Stimulated activated CD4-positive, alpha-beta T cell treated with anti-CD3 and anti-CD28 coated beads, Interleukin-4, amount 100 ng/mL, for 4 hours (primary cell): ENCODE measurements around the gene DLGAP1.

Experiments
- DNase-seq, 2 experiments: peaks; one replicate each; pipeline ENCODE4 v3.0.0-alpha.2; 2020

Gene DLGAP1

DNA sequence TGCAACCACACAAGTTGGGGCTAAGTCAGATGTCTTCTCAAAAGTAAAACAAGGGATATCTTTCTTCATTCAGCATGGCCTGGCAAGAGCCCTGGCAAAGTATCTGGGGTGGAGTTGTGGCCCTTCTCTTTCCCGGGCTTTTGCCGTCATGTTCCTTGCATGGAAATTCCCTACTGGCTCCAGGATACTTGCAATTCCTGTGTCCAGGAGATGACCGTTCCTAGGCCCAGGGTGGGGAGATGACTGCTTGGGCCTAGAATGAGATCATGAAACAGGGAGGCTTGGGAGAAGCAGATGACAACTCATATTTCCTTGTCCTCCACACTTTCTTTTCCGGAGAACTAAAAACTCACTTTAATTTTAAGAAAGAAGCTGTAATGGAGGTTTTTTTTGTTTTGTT, 944.2 kb downstream of the DLGAP1 start:
- DNase-seq, result no peak

DNA sequence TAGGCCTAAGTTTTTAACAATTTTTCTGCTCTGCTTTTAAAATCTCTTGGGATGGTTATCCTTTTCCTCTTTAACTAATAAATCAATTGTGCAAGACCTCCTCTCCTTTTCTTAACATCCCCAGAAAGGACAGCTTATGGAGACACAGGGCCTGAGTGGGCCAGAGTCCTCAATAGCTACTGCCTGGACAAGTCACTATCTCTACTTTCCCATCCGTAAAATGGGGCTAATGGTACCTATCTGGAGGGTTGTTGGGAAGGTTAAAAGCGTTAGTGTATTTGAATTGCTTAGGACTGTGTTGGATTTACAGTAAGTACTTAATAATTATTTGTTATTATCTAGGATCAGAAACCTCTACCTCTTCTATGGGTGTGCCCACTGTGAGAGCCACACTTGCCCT, 945.1 kb downstream of the DLGAP1 start:
- DNase-seq, result no peak

DNA sequence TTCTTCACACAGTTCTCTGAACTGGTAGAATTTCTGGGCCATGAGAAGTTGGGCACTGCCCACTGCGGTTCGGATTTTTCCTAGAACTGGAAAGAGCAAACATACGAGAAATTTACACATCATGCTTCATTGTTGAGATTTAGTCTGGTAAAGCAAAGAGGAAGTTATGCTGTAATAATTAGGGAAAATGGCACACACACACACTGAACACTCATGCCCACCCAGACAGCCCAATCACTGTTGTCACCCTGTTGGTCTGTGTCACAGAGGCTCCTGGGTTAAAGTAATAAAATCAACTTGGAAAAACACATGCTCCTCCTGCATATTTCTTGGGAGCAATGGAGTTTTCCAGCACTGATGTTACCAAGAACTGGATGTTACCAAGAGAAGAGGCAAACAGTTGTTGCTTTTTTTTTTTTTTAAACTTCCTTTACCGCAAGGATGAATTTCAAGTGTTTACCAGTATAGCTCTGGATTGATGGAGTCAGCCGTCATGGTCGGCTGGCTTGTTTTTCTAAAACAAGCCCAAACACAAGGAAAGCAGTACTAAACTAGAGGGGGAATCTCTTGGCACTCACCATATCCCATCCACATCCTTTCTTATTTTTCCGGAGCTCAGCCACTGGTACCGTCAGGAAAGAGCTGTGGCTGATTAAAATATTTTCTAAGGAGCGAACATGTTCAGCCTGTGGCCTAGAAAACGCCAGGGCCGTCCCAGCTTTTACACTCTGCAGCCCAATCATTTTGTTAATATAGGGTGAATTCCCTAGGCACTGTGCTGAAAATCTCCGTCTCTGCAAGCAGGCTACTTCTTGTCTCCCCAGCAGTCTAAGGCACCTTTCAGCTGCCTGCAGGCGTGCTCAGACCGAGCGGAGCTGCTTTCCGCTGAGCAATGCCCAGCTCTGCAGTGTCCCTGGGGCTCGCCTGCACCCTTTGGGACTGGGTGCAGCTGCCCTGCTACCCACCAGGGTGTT, 946.2 kb downstream of the DLGAP1 start:
- no peak for DNase-seq

DNA sequence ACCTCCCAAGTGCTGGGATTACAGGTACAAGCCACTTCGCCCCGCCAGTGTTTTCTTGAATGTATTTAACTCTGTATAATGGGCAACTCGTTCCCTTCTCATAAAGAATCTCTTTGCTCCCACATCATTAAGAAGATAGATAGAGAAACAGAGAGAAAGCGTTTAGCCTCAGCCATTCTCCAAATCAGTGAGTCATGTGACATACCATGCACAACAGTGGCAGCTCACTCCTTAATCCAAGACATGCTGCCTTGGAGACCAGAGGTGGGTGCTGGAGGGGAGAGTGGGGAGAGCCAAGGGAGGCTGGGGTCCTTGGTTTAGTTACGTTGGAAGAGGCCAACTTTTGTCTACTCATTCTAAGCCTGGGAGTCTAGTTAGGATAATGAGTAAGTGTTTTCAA, 950.5 kb downstream of the DLGAP1 start:
- no peak for DNase-seq

DNA sequence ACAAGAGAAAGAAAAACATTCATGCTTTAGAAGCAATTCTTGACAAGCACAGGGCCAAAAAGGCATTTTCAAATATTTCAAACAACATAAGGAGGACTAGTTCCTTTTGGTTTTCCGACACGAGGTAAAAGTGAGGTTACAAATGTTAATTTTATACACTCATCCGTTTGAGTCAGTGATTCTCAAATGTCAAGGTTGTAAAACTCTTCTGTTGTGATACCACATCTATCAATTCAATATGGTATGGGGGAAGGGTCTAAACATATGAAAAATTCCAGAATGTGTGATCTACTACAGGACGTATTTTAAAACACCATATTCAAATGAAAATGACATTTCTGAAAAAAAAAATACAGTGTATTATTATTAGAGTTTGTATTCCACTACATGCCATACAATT, 952.5 kb downstream of the DLGAP1 start:
- DNase-seq, result no peak

DNA sequence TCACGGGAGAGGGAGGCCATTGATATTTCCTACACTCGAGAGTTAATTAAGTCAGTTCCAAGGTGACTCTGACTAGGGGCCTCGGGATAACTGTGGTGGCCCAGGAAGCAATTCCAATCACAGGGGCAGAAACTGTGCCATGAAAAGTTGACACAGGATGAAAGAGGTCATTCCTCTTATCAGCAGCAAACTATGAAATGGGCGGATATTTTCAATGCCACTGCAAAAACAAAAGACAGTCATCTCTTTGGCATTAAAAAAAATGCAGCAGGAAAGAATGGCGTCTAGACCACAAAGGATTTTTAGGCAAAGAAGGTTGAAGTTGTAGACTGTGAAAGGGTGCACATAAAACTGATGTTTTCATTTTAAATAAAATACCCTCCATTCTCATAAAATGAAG, 955.1 kb downstream of the DLGAP1 start:
- no peak for DNase-seq

DNA sequence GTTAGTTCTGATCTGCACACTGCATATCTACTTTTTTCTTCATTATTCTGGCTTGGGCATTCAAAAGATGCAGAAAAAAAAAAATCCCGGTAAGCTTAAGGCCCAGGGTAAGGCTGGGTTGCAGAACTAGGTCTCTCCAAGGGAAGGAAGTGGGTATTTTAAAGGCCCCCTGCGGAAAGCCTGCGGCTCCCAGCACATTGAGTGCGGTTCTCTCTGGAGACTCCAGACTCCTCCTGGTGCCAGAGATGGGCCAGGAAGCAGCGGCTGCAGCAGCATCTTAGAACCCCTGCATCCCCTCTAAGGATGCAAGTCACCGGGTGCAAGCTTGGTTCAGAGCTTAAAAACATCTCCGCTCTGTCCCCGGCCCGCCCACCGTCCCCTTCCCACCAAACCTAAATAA, 955.6 kb downstream of the DLGAP1 start:
- DNase-seq, result no peak

DNA sequence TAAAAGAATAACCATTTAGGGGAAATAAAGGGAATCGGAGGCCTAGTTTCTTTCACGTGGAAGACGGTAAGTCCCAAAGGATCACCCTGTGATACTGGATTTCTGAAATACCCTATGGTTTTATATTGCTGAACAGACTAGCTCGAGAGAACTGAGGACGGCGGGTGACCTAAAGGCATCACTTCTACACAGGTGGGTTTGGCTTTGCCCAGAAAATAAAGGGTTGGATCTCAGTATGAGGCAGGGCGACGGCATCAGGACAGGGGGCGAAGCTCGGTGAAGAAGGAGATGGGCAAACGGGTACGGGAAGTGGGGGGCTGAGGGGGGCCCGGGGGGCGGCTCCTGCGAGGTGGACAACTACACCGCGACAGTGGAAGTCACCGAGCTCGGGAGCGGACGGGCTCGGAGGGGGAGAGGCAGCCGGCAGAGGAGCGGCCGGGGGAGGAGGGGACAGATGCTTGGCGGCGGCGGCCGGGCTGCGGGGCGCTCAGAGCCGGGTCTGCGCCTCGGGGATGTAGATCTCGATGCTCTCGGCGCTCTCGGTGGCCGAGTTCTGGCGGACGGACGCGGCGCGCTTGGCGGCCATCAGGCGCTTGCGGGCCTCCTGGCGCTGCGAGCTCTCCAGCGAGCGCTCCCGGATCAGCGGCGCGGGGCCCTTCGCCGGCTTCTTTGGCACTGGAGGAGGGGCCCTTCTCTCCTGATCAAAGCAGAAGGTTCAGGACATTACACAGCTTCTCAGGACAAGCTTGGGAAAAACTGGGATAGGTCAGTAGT, 956.2 kb downstream of the DLGAP1 start:
- peak in 1 of 2 experiments; percentile 8 for DNase-seq

DNA sequence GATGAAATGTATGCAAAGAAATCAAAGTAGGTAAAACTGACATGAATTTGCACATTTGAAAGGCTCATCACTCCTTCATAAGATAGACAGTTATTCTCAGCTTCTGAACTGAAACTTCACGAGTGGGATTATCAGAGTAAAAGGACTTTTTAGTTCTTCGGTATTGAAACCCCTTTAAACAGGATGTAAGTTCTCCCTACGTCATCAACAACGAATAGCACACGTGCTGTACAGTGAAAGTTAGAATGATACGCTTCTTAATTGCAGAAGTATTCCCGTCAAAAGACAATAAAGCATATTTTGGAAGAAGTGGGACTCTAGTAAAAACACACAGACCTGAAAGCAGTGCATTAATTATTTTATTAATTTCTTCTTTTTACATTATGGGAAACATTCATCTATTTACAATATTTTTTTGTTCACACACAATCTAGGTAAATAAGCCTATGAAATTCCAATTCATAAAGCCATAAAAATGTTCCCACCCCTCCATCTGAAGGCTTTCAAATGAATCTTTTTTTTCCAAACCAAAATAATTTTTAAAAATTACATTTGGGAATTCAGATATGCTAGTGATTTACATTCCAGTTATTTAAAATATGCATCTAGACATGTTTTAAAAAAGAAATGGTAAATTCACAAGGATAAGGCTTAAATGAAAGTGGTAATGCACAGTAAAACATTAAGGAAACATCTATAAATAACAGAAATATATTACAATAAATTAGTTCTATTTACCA, 959.2 kb downstream of the DLGAP1 start:
- no peak for DNase-seq

DNA sequence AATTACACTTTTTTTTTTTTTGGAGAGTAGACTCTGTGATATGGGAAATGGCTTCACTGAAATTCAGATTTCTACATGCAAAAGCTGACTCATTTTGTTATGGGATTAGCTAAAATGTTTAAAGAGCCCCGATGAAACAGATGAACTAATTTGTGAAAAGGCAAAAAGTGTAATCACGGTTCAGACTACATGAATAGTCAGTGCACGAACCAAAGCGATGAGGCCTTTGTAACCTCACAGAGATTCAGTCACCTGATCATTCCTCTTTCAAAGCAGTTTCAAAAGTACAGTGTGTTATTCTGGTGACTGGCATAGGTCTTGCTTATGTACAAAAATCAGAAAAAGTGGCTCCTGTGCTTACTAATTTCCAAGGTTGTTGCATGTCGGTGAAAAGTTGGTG, 960.5 kb downstream of the DLGAP1 start:
- DNase-seq, result no peak

DNA sequence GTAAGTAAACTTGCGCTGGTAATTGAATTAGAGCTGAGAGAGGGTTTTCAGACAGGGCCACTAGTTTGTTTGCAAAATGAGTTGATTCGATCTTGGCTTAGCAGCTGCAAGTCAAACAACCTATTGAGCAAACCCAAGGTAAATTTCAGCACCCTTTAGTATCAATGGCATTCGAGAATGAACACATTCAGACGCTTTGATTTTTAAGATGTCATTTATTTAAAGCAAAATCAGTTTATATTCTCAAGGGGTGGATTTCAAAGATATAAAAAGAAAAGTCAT, 960.9 kb downstream of the DLGAP1 start:
- no peak for DNase-seq

DNA sequence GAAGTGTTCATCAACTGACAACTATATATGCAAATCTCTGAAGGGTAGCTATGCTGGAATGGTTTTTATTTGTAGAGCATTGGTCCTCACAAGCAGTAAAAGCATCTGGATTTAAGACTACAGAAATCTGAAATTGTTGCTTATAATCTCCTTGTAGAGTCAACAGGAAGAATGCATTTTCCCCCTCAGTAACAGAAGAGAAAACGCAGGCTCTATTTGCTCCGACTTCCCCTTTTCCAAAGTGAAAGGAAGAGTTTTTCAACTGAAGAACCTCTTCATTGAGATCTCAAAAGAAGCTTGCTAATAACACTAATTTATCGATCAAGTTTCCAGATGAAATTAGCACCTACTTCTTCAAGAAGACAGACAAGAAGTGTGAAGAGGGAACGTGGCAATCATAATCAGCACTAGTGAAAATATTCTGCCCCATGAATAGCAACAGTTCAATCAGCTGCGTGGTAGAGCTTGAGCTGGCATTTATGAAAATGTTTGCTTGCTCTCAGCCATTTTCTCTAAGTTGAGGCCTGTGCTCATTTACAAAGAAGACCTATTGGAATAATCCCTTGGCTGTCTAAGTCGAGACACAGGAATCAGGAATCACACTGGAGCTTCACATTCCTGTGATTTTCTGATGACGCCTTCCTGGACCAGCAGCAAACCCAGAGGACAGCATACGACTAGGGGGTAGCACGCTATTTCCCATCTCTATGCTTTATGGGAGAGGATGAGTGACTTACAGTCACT, 961.4 kb downstream of the DLGAP1 start:
- no peak for DNase-seq

DNA sequence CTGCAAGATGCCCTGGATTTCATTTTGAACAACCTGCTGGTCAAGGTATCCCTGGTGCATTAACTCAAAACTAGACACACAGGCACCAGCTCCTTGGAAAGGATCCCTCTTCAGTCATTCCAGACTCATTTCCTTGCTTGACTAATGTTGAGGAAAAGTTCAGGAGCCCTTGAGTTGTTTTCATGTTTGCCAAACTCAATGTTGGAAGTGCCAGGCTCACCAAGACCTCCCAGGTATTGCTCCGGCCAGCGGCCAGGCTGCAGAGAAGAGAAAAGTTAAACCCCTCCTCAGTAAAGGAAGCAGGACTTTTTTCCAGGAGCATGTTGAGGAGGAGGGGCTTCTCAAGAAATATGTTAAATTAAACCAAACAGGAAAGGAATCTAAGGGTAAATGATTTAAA, 962.4 kb downstream of the DLGAP1 start:
- no peak for DNase-seq

DNA sequence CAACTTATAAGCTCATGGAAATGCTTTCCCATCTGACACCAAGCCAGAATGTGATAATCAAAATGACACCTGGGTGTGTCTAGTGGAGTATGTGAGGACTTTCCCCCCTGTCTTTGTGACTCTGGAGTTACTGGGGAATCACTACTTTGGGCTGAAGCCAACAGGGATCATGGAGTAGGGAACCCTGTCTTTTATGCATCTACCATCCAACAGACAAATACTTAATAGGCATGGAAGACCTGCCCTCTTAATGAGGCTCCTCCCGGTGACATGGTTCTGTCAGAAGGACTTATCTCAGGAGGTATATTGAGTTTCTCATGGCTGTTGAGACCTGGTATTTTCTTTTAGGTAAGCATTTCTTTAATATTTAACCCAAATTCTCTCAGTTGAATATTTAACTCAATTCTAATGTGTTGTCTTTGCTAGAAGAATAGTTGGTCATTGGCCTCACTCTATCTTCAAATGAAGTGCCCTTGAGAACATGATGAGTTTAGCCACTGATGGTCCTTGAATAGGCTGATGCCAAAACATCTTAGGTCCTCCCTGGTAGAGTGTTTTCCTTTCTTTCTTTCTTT, 963.0 kb downstream of the DLGAP1 start:
- no peak for DNase-seq

DNA sequence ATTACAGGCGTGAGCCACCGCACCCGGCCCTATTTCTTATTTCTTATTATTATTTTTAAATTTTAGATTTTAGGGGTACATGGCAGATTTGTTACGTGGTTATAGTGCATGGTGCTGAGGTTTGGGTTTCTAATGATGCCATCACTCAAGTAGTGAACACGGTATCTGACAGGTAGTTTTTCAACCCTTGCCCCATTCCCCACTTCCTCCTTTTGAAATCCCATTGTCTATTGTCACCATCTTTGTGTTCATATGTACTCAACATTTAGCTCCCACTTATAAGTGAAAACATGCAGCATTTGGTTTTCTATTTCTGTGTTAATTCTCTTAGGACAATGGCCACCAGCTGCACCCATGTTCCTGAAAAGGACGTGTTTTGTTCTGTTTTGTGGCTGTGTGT, 965.6 kb downstream of the DLGAP1 start:
- DNase-seq, result no peak

DNA sequence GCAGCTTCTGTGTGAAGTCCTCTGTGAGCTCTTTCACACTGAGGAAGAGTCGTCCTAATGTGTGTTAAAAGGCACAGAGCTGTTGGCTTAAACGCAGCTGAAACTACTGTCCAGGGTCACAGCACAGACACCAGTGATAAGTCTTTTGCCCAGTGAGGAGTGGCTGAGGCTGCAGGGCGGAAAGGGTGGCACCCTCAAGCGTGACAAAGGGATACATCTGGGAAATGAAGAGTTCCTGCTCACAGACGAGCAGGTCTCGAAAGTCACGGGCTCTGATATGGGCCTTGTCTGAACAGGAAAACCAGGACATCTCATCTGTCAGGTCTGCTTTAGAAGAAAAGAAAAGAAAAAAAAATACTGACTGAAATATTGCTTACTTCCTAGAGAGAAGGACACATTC, 968.6 kb downstream of the DLGAP1 start:
- DNase-seq, result no peak

DNA sequence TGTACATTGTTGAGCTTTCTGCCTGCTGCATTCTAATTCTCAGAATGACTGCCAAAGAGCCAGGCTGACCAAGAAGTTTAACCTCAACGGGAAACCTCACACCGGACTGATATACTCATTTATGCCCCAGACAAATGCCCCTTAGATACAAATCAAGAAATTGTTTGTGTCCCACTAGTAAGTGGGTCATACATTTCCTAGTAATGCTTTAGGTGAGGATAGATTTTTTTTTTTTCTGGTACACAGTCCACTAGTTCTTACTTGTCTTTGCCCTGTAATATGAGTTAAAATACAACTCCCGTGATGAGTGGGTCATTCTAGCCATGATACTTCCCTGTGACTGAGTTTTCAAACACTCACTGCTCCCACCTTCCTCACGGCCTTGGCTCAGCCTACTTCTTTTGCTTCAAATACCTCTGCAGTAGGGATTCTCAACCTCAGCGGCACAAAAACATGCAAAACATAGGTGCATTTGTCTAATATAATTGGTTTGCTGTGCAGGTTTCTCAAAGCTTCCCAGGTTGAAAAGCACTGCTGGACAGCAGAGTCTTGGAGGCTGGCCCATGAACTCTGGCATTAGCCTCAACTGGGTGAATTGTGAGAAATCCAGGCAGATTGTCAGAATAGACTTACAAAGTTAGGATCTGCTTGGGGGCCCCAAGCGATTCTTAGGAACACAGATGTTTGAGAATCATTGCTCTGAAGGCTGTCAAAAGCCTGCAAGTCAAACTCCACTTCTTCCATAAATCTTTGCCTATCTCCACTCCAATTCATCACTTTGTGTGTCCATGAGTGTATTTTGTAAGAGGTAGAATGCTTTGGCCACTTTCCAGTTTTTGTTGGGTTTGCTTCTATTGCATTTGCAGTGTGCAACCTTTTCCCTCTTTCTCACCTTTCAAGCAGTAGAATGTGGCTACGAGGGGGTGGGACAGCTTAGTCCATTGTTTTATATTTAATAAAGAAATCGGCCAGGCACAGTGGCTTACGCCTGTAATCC, 969.7 kb downstream of the DLGAP1 start:
- no peak for DNase-seq

DNA sequence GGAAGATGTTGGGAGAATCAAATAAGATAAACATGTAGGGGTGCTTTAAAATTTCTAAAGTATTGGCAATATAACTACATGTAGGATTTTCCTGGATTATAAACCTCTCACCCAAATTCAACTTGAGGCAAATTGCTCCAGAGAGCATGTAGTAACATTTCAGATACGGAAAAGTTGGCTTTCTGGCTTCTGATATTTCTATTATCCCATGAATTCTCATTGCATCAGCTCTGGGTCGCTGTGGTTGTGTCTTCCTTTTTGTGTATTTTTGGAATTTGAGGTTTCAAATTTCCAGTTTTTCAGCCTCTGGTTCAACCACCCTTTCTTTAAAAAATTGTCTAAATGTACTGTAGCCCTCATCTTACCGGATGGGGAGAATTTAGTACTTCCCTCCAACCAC, 972.8 kb downstream of the DLGAP1 start:
- DNase-seq, result no peak

DNA sequence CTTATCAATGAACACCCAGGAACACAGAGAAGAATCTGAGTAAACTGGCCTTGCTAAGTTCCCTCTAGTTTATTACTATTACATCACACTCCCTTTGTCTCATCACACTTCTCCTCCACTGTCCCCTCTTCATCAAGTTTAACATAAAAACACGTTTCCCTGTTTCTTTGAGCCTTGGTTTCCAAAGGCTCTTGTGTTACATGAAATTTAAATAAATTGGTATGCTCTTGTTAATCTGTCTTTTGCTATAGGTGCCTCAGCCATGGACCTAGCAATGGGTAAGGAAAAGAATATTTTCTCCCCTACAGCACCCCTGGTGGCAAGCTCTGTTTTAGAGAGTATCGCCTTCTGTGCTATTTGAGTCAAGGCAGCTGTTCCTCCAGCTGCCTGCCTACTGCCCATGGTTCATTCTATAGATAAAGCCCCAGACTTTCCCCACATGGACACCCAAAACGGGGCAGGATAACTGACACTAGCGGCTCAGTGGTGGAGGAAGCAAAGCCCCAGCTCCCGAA, 973.4 kb downstream of the DLGAP1 start:
- DNase-seq, result no peak

DNA sequence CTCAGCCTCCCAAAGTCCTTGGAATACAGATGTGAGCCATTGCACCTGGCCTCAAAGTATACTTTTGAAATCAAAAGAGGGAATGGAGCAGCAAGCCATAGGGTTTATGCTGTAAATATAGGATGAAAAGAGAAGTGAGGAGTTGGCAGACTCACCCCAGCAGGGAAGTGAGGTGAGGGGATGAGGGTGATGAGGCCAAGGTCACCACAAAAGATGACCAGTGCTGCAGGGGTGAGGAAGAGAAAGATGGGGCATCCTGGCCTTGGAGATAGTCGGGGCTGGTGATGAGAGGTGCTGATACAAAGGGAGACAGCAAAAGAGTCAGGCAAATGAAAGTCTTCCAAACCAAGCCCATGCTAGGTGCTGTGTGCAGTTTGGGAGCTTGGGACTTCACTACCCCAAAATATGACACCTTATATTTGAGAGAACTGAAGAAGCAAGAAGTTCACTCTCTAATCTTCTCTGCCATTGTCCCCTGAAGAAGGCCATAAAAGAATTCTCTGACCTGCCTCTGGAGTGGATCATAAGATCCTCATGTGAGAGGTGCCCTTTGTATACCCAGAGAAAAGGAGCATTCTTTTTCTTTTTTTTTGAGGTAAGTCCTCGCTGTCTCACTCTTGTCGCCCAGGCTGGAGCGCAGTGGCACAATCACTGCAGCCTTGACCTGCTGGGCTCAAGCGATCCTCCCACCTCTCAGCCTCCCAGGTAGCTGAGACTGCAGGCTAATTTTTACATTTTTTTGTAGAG, 974.1 kb downstream of the DLGAP1 start:
- no peak for DNase-seq
